ENCODE measurements around the gene MED27.

Gene MED27

DNA sequence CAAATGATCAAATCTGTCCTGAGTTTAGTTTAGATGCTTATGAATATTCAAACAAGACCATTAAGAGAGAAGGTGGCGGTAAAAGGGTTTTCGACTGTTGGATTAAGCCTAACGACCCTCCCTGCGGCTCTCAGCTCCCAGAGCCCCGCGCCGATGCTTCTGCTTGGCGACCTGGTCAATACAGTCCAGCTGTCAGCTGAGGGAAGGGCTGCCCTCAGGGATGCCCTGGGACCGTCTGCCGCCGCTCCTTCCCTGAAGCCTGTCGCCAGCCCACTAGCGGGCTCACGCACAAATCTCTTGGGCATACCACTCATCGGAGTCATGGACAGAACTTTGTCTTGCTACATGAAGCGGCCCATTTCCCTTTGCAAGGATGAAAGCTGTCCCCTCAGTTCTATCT lies 203.2 kb downstream of the MED27 start:
- no peaks in the 10 kb centered on the region for H3K4me1 Mint-ChIP-seq
- no peaks in the 10 kb centered on the region for H3K27me3 Mint-ChIP-seq
- no peak overlapping the region for H3K27ac Mint-ChIP-seq
- no peak for ATAC-seq
- H3K9me3 Mint-ChIP-seq, result no peaks in the 10 kb centered on the region
- peaks cover 19% of the 10 kb centered on the region for H3K36me3 Mint-ChIP-seq
- H3K4me3 Mint-ChIP-seq, result no peak overlapping the region

DNA sequence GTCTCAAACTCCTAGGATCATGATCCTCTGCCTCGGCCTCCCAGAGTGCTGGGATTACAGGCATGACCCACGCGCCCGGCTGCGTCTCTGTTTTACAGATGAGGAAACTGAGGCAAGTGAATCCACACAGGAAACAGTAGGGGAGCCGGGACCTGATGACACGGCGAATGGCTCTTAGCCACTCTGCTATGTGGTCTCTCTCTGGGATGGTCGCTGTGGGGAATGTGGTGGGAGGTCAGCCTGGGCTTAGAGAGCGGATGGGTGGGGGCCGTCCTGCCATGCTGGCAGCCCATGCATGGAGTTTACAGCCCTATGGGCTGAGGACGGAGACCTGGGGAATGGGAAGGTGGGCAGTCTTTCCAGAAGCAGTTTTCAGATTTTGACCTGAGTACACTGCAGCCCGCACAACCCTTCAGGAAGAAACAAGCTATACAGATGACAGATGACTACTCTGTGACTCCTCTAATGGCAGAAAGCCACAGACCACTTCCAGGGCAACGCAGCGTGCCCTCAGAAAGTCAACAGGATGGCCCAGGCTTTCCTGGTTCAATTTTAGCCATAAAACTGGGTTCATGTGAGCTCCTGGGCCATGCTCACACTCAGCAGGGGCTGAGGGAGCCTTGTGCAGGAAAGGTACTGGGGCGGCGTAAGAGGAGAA lies 203.7 kb downstream of the MED27 start:
- no peaks in the 10 kb centered on the region for H3K9me3 Mint-ChIP-seq
- H3K4me1 Mint-ChIP-seq, result no peaks in the 10 kb centered on the region
- no peaks in the 10 kb centered on the region for H3K27me3 Mint-ChIP-seq
- peaks cover 19% of the 10 kb centered on the region for H3K36me3 Mint-ChIP-seq
- ATAC-seq, result no peak
- H3K4me3 Mint-ChIP-seq, result no peak overlapping the region
- no peak overlapping the region for H3K27ac Mint-ChIP-seq

GRCh38 chr9:131874916-131875670 lies 204.6 kb downstream of the MED27 start:
- Mint-ChIP-seq H3K36me3 (peaks cover 19% of the 10 kb centered on the region), H3K4me3 (no peak overlapping the region), H3K27me3 (no peaks in the 10 kb centered on the region), H3K9me3 (no peaks in the 10 kb centered on the region), H3K27ac (no peak overlapping the region), H3K4me1 (no peaks in the 10 kb centered on the region)
- ATAC-seq, result no peak

DNA sequence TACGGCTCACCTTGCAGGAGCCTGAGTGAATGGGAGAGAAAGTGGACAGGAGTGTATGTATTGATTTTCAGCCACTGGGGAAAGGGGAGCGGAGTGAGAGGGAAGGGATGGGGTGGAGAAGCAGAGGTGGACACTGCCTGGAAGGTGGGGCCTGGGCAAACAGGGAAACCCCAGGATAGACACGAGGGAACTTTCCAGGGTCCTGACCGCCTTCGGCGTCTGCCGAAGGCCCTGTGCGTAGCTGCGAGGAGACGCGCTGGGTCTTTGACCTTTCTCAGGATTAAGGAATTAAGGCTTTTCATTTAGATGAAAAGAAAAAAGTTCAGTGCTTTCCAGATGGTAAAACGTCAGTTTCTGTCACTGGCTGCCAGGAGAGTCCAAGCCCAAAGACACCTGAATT lies 205.2 kb downstream of the MED27 start:
- no peak for ATAC-seq
- no peak overlapping the region for H3K4me3 Mint-ChIP-seq

GRCh38 chr9:131873891-131874440 lies 205.7 kb downstream of the MED27 start:
- H3K9me3 Mint-ChIP-seq, result no peaks in the 10 kb centered on the region
- H3K4me1 Mint-ChIP-seq, result no peaks in the 10 kb centered on the region
- H3K27me3 Mint-ChIP-seq, result no peaks in the 10 kb centered on the region
- peaks cover 15% of the 10 kb centered on the region for H3K36me3 Mint-ChIP-seq
- ATAC-seq, result no peak
- H3K4me3 Mint-ChIP-seq, result no peak overlapping the region
- H3K27ac Mint-ChIP-seq, result no peak overlapping the region

More for the DNA sequence above, 205.2 kb downstream of the MED27 start:
- H3K9me3 Mint-ChIP-seq, result no peaks in the 10 kb centered on the region
- peaks cover 16% of the 10 kb centered on the region for H3K36me3 Mint-ChIP-seq
- H3K27ac Mint-ChIP-seq, result no peak overlapping the region
- no peaks in the 10 kb centered on the region for H3K4me1 Mint-ChIP-seq
- H3K27me3 Mint-ChIP-seq, result no peaks in the 10 kb centered on the region

- ATAC-seq, result no peak
- Mint-ChIP-seq H3K36me3 (peaks cover 15% of the 10 kb centered on the region), H3K9me3 (no peaks in the 10 kb centered on the region), H3K27ac (no peak overlapping the region), H3K4me1 (no peaks in the 10 kb centered on the region), H3K4me3 (no peak overlapping the region), H3K27me3 (no peaks in the 10 kb centered on the region)
Measured at GRCh38 chr9:131873335-131873734, 206.3 kb downstream of the MED27 start.

DNA sequence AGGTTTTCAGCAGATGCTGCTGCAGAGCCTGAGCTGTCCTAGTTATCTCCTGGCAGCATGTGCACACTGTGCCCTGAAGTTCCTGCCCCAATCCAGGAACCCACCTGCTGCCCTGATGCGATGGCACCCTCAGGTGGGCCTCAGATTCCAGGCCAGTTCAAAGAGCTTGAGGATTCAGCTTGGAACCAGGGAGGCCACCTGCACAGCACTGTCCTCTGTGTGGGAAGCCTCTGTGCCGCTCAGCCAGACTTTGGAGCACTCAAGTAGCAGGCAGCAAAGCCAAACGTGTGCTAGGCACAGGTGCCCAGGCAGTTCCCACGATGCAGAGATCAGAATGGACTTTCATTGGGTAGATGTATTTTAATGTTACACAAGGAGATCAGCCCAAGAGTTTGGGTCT lies 207.0 kb downstream of the MED27 start:
- no peak overlapping the region for H3K27ac Mint-ChIP-seq
- H3K36me3 Mint-ChIP-seq, result peaks cover 15% of the 10 kb centered on the region
- no peaks in the 10 kb centered on the region for H3K4me1 Mint-ChIP-seq
- no peaks in the 10 kb centered on the region for H3K27me3 Mint-ChIP-seq
- H3K4me3 Mint-ChIP-seq, result no peak overlapping the region
- no peaks in the 10 kb centered on the region for H3K9me3 Mint-ChIP-seq
- ATAC-seq, result no peak

- peaks cover 13% of the 10 kb centered on the region for H3K36me3 Mint-ChIP-seq
- H3K9me3 Mint-ChIP-seq, result no peaks in the 10 kb centered on the region
- no peak overlapping the region for H3K27ac Mint-ChIP-seq
- H3K27me3 Mint-ChIP-seq, result no peaks in the 10 kb centered on the region
- H3K4me3 Mint-ChIP-seq, result no peak overlapping the region
- H3K4me1 Mint-ChIP-seq, result no peaks in the 10 kb centered on the region
- ATAC-seq, result no peak
Measured at GRCh38 chr9:131872006-131872405, 207.7 kb downstream of the MED27 start.

- no peaks in the 10 kb centered on the region for H3K9me3 Mint-ChIP-seq
- no peaks in the 10 kb centered on the region for H3K4me1 Mint-ChIP-seq
- ATAC-seq, result no peak
- no peaks in the 10 kb centered on the region for H3K27me3 Mint-ChIP-seq
- no peak overlapping the region for H3K27ac Mint-ChIP-seq
- no peak overlapping the region for H3K4me3 Mint-ChIP-seq
- H3K36me3 Mint-ChIP-seq, result peaks cover 6% of the 10 kb centered on the region
Measured at GRCh38 chr9:131870156-131870555, 209.5 kb downstream of the MED27 start.

DNA sequence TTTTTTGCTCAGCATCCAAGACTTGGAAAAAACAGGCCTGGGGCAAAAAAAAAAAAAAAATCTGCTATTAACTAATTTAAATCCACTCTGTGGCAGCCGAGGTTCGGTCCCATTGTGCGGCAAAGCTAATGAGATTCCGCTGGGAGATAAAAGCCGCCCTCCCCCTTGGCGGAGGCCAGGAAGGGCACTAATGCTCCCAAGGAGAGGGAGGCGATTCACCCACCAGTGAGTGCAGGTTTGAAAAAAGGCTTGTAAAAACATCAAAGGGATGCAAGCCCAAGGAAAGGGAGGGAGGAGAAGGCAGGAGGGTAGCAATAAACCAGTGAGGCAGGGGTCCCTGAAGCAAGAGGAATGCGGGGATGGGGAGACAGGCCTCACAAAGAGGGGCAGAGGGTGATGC lies 210.3 kb downstream of the MED27 start:
- Mint-ChIP-seq H3K27ac (no peak overlapping the region), H3K4me3 (no peak overlapping the region), H3K9me3 (no peaks in the 10 kb centered on the region), H3K4me1 (no peaks in the 10 kb centered on the region), H3K27me3 (no peaks in the 10 kb centered on the region), H3K36me3 (peaks cover 6% of the 10 kb centered on the region)
- no peak for ATAC-seq

DNA sequence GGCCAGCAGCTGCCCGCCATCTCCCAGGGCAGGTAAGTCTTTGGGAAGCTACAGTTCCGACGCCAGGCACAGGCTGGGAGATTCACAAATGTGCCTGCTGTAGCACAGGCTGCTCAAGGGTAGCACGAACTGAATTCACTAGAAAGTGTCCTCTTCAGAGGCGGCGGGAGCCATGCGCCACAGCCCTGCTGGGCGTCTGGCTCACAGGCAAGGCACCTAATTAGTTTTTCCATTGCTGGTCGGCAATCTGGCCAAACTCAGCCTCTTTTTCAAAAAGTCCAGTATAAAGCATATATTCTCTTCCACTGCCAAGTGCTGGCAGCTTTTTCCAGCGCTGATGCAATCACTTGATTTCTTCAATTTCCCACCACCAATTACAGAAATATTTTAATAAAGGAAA lies 210.9 kb downstream of the MED27 start:
- H3K4me1 Mint-ChIP-seq, result no peaks in the 10 kb centered on the region
- no peak overlapping the region for H3K27ac Mint-ChIP-seq
- no peak overlapping the region for H3K4me3 Mint-ChIP-seq
- no peaks in the 10 kb centered on the region for H3K9me3 Mint-ChIP-seq
- no peaks in the 10 kb centered on the region for H3K27me3 Mint-ChIP-seq
- peaks cover 6% of the 10 kb centered on the region for H3K36me3 Mint-ChIP-seq
- ATAC-seq, result no peak

GRCh38 chr9:131867611-131868192 lies 212.0 kb downstream of the MED27 start:
- no peak overlapping the region for H3K4me3 Mint-ChIP-seq
- no peak for ATAC-seq
- H3K27me3 Mint-ChIP-seq, result no peaks in the 10 kb centered on the region
- peaks cover 11% of the 10 kb centered on the region for H3K36me3 Mint-ChIP-seq
- H3K27ac Mint-ChIP-seq, result no peak overlapping the region
- H3K9me3 Mint-ChIP-seq, result no peaks in the 10 kb centered on the region
- no peaks in the 10 kb centered on the region for H3K4me1 Mint-ChIP-seq

- H3K9me3 Mint-ChIP-seq, result no peaks in the 10 kb centered on the region
- H3K36me3 Mint-ChIP-seq, result peaks cover 26% of the 10 kb centered on the region
- no peaks in the 10 kb centered on the region for H3K27me3 Mint-ChIP-seq
- H3K4me1 Mint-ChIP-seq, result no peaks in the 10 kb centered on the region
- H3K4me3 Mint-ChIP-seq, result no peak overlapping the region
- no peak overlapping the region for H3K27ac Mint-ChIP-seq
- no peak for ATAC-seq
Measured at GRCh38 chr9:131865446-131866195, 214.0 kb downstream of the MED27 start.

GRCh38 chr9:131864531-131864930 lies 215.1 kb downstream of the MED27 start:
- Mint-ChIP-seq H3K9me3 (no peaks in the 10 kb centered on the region), H3K27me3 (no peaks in the 10 kb centered on the region), H3K36me3 (peaks cover 33% of the 10 kb centered on the region), H3K27ac (no peak overlapping the region), H3K4me3 (no peak overlapping the region), H3K4me1 (no peaks in the 10 kb centered on the region)
- ATAC-seq, result no peak

DNA sequence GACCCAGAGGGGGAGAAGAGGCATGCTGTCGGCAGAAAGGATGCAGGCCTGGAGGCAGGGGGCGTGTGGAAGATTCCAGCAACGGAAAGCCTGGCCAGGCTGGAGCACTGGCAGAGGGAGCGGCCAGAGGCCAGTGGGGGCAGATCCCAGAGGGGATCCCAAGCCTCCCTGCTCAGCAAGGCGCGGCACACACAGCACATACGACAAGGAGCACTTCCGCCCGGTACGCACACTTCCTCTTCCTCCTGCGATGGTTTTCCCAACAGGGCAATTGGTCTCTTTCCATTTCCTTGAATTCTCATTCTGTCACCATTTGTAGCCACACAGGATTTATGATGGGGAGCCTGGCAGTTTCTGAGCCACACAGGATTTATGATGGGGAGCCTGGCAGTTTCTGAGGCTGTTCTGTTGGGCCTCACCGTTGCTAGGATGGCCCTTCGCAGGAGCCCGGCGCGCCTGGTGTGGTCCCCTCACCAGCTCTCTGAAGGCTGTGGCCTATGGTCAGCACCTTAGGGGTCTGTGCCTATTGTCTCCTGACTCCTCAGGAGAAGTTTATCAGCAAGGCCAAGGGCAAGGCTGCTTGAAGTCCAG lies 216.3 kb downstream of the MED27 start:
- Mint-ChIP-seq H3K27me3 (no peaks in the 10 kb centered on the region), H3K4me3 (no peak overlapping the region), H3K36me3 (peaks cover 33% of the 10 kb centered on the region), H3K4me1 (no peaks in the 10 kb centered on the region), H3K9me3 (no peaks in the 10 kb centered on the region), H3K27ac (no peak overlapping the region)
- no peak for ATAC-seq
